Activated naive CD4-positive, alpha-beta T cell (primary cell): ENCODE data around the gene SLC31A1.
A peak's percentile ranks its signal among the peaks of the same experiment; 100 is the strongest.

Experiments
- DNase-seq, 4 experiments: peaks; one replicate each; lab custom pipeline; 2025; lab: John Stamatoyannopoulos, UW

Gene SLC31A1

GRCh38 chr9:113221003-113221799 is at the start of gene SLC31A1, which contains the start of gene FKBP15:
Gene SLC31A1, plus strand, starts transcription at chr9:113221544. Its CDS starts 34,605 bp downstream, at chr9:113256149.
Gene FKBP15, minus strand, starts transcription at chr9:113221277. Its CDS starts 34 bp downstream, at chr9:113221243.
- DNase-seq: peak; percentile 86 to 92 (median 88)

DNA sequence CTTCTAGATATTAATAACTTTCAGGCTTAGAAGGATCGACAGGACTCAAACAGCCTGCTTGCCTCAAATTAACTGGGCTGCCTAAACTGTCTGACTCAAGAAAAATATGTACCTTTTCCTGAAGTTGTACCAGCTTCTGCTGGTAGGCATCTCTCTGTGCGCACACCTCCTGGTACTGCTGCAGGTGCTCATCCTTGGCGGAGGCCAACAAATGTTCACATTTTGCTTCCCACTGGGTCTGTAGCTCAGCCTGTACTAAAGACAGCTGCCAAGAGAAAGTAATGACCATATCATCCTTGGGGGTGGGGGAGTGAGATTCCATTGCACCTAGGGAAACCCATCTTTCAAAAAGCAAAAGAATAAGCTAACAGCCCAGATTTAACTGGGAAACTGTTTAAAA is 48.0 kb upstream of the SLC31A1 start:
- no peak for DNase-seq

DNA sequence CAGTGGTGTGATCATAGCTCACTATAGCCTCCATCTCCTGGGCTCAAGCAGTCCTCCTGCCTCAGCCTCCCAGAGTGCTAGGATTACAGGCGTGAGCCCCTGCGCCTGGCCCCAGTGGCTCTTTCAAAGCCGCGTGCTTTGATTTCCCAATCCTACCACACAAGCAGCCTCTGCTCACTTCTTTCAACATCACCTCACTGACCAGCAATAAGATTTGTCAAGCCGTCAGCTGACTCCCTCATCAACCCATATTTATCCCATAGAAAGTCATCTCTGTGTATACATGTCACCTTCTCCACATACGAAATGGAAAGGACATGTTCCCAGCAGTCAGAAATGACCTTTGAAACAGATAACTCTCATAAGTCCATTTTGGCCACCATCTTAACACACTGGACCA is 44.5 kb upstream of the SLC31A1 start:
- DNase-seq: no peak

GRCh38 chr9:113177251-113177650 is 44.1 kb upstream of the SLC31A1 start:
- no peak for DNase-seq

DNA sequence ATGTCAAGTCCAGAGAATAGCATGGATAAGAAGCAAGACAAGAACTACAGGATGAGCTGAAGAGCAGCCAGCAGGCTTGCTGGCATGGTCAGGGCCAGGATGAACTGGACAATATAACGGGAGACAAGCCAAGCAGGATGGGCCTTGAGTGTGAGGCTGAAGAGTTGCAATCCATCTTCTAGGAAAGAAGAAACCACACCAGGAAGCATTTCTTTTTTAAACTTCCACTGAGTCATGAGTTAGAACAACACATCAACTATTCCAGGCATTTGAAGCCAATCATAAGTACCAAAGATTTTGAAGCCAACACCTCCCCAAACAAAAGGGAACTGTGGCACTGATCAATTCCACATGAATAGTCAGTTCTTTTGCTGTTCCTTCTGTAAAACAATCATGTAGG is 43.3 kb upstream of the SLC31A1 start:
- no peak for DNase-seq

- no peak for DNase-seq
Observed at GRCh38 chr9:113179839-113180238, 41.5 kb upstream of the SLC31A1 start.

DNA sequence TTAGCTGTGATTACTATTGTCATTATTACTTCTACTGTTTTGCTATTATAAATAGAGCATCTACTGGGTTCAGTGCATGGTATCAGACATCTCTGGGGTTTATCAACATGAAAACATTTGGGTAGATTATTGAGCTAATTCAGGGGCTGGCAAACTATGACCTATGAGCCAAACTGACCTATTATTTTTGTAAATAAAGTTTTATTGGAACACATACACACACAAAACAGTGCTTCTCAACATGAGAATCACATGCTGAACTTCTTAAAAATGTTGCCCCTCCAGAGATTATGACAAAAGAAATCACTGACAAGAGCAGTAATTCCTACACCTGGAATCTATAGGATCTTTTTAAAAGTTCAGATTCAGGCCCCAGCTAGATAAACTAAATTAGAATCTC is 40.2 kb upstream of the SLC31A1 start:
- no peak for DNase-seq

DNA sequence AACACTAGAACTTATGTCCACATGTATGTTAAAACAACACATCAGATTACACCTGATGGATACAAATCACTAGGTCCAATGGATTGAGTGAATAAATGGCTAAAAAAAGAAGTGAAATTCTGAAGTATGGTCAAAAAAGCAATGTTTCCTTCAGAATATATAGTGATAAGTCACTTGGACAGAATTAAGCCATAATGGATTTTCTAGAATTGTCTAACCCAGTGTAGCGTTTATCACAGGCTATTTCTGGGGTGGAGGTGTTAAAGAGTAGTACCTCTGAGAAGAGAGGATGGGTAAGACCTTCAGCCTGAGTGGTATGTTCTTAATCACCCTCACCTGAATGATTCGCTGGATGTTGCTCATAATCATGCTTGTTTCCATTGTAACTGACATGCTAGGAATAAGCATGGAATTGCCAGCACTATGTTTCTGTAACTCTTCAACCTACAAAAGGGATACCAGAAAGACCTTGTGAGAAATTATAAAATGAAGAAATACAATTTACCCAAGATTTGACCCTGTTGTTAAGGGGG is 37.3 kb upstream of the SLC31A1 start:
- DNase-seq: no peak

DNA sequence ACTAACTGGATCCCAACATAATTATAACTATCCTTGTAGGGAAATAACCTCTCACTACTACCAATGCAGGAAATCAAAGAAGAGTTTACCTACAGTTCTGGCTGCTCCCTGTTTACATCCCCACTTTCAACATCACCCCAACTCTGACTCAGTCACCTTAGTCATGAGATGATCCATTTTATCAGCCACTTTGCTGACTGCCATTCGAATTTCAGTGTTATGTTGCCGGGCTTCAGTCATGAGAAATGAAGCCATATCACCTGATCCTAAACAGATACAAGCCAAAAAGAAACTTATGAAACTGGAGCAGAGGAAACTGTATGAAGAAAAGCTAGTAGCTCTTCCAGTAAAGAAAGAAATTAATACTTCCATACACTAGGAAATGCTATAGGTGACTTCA is 36.8 kb upstream of the SLC31A1 start:
- DNase-seq: no peak

DNA sequence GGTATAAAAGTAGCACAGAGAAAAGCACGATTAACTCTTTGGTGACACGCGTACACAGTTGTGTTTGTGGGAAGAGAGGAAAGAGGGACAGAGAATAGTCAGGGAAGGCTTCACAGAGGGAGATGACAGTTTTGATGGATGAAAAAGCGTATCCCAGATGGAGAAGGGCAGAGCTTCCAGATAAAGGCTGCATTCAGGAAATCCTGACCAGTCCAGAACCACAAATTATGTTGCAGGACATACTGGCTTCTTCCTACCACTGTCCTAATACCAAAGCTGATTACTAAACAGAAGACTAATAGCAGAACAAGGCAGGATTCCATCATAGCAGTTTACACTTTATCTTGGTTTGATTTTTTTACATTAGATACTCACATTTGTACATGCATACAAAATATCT is 36.1 kb upstream of the SLC31A1 start:
- no peak for DNase-seq

DNA sequence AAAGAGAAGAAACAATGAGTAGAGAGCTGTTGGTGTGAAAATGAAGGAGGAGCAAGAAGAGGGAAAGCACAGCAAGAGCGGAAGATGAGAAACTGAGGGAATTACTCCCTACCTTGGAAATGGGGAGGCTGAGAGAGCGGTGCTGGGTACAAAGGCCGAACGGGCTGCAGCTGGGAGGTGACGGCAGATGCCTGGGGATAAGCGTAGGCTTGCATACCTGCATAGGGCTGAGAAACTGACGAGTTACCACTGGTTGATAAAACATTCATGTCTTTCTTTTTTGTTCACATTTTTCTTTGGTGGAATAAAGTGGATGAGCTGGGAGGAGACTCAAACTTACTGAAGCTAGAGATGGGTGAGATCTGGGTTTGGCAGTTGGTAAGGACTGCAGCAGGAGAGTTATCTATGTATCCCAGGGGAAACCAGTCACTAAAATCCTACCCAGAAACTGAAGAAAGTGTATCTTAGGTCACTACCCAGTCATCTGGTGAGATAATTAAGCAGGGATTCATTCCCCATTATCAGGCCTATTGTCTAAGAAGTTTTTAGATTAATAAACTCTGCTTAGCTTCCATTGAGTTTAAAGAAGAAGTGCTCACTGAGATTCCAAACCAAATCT is 35.1 kb upstream of the SLC31A1 start:
- DNase-seq: no peak

DNA sequence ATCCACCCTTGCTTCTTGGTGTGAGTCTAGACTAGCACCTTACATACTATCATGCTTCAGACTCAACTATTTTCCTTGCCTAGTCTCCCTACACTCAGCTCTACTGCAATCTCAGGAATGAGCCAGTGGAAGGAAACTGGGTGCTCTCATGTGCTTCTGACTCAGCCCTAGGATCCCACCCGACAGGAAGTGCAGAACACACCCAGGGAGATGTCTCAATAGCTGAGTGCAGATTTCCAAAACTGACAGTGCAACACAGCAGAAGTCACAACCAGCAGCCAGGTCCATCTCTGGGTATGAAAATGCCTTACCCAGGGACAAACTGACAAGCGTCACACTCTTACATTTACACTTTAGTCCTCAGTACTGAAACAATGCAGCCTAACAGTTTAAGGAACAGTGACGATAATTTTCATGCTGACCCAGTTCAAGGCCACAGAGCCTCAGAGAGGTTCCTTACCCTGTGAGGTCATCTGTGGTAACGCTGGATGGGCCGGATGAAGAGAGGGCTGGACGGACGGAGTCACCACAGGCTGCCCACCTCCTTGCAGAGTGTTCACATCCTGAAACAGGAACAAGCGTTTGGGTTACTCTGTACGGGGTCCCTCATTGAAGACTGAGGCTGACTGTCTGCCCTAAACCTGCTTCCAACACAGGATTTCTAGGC is 33.3 kb upstream of the SLC31A1 start:
- DNase-seq: no peak

DNA sequence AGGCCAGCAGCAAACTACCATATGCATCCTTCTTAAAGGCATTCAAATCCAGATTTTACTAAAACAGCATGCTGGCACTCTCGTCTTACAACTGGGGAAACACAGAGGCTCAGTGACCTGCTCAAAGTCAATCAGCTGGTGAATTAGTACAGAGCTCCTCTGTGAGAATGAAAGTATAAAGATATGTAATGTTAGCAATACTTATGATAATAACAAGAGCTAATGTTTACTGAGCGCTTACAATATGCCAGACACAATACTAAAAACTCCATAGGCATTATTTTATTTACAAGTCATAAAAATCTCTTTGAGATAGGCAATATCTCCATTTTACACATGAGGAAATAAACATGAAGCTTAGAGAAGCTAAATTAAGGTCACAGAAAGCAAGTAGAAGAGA is 28.9 kb upstream of the SLC31A1 start:
- DNase-seq: no peak

DNA sequence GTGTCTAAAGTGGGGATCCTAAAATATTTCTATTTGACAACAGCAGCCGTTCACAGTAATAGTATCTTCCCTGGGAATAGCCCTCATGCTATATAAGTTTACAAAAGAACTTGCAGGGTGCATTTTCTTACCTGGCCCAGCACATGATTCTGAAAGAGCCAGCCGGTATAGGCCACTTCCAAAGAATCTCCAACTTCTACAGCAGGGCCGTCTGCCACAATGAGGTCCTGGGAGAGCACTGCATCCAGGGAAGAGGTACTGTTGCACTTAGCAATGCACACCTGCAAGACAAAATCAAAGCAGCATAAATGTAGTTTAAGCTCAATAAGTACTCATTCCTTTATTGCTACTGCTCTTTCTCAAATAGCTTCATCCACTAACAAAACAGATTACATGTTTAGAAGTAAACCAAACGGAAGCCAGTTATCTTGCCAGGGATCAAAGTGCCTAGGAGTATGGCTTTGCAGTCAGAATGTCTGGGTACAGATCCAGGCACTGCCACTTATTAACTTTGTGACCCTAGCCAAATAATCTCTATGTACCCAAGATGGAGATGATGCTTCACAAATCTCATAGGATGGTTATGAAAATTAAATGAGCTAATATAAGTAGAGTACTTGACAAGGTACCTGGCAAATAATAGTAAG is 21.5 kb upstream of the SLC31A1 start:
- no peak for DNase-seq

DNA sequence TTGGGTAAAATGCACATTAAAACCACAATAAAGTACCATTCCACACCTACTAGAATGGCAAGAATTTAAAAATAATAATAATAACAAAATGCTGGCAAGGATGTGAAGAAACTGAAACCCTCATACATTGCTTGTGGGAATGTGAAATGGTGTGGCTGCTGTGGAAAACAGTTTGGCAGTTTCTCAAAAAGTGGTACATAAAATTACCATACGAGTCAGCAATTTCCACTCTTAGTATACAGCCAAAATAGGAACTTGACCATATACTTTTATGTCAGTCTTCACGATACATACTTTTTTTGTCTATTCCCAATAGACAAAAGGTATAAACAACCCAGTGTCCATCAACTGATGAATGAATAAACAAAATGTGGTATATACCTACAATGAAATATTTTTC is 15.9 kb upstream of the SLC31A1 start:
- no peak for DNase-seq

- DNase-seq: no peak
Observed at GRCh38 chr9:113205861-113206260, 15.5 kb upstream of the SLC31A1 start.

- DNase-seq: no peak
Observed at GRCh38 chr9:113210815-113211214, 10.5 kb upstream of the SLC31A1 start.

GRCh38 chr9:113215132-113215531 is 6.2 kb upstream of the SLC31A1 start:
- no peak for DNase-seq

DNA sequence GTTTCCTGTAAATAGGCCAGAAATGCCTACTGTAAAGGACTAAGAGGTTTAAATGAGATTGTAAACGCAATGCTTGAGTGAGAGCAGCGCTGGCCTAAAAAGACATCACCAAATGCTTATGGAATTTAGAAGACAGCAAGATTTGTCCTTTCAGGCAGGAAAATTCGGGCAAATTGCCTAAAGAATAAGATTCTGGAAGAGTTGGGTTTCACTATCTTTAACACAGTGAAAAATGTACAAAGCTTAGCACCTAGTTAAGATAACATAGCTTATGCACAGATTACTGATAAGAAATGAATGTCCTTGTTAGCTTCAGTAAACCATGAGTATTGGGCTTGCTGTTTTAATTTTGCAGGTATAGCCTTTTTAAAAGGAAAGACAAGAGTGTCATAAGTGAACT is 4.9 kb upstream of the SLC31A1 start:
- DNase-seq: no peak

- DNase-seq: no peak
Observed at GRCh38 chr9:113219186-113219936, 2.0 kb upstream of the SLC31A1 start.

DNA sequence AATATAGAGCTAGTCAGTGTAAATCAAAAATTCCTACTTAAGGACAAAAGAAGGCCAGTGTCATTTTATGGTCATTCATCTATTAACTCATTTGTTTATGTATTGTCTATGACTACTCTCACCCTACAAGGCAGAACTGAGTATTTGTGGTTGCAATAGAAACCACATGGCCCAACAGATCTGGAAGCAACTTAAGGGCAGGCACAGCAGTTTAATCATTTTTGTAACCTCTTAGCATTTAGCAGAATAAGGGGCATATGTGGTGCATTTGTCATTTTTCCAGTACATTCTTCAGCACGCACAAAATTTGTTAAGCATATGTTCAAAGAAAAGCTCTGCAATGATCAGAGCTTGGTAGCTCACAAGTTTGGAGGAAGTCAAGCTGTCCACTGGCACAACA is 1.4 kb upstream of the SLC31A1 start:
- no peak for DNase-seq
